GM10266 (cell line): ENCODE data around the gene CHST5.

ENCODE experiments used
- DNase-seq: peaks from one replicate; pipeline ENCODE4 v3.0.0; 2012; ENCODE audit errors: extremely low spot score
- CTCF ChIP-seq: IDR thresholded peaks from 2 replicates; pipeline ENCODE4 v1.5.1; 2012; ENCODE audit warnings: mild to moderate bottlenecking, low read depth; ENCODE audit not compliant: control insufficient read depth, insufficient read depth; ENCODE audit errors: missing control alignments

The CHST5 gene

GRCh38 chr16:75573955-75574354 lies 38.0 kb upstream of the CHST5 start:
- DNase-seq = no peak
- no peak for TF ChIP-seq CTCF

DNA sequence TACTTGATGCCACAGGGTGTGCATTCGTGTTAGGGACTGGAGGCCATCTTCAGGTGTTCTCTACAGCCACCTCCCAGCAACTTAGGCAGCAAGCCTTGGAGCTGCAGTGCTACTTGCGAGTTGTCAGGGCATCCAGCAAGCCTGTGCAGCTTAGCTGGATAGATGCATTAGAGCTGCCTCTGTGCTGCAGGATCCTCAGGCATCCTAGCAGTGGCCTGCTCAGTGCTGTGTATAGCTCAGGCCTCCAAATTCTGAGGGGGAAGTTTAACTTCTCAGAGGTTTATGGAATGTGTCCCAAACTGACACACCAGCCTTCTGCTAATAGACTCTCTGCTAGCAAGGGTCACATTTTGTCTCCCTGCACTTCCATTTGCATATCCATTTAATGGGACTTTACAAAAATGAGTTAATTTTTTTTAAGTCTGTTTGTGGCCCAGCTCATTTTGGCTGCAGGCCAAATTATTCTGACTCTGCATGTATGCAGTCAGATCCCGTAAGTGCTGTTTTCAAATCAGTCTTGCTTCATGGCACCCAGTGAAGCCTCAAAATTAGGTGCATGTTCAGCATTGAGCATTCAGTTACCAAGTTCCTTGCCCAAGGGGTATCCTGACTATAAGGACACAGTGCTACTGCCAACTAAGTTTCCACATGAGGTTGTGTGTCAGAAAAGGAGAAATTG lies 37.1 kb upstream of the CHST5 start:
- TF ChIP-seq CTCF = no peak
- DNase-seq = no peak

DNA sequence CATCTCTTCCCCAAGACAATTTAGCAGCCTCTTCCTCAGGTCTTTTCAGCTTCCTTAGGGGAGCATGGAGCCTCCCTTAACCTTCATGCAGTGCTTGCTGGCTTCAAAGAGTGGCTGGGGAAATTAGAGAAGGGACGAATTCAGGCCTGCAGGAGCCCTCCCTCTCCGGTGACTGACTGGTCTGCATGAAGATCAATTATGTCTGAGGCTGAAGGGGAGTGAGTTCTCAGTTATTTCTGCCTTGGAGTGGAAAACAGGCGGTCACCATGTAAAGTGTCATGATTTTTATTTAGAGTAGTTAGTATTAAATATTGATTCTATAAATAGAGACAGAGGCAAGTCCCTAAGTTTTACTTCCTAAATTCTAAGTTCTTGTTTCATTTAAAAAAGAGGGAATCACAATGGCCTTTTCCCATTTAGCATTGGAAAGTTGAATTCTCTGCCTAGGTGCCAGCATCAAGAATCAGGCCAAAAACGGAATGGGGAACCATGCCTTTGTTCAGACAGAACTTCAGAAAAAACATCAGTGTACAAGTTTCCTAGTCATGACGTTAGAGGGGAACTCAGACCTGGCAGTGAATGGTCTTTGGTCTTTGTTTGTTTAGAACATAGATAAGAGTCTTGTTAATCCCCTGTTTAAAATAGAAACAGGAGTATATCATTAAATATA lies 34.6 kb upstream of the CHST5 start:
- TF ChIP-seq CTCF = no peak
- DNase-seq = peak; percentile 45

- TF ChIP-seq CTCF = no peak
- DNase-seq = no peak
These were observed 32.0 kb upstream of the CHST5 start for GRCh38 chr16:75567911-75568310.

- DNase-seq = peak; percentile 21
- TF ChIP-seq CTCF = no peak
These were observed 30.9 kb upstream of the CHST5 start for GRCh38 chr16:75566758-75567255.

DNA sequence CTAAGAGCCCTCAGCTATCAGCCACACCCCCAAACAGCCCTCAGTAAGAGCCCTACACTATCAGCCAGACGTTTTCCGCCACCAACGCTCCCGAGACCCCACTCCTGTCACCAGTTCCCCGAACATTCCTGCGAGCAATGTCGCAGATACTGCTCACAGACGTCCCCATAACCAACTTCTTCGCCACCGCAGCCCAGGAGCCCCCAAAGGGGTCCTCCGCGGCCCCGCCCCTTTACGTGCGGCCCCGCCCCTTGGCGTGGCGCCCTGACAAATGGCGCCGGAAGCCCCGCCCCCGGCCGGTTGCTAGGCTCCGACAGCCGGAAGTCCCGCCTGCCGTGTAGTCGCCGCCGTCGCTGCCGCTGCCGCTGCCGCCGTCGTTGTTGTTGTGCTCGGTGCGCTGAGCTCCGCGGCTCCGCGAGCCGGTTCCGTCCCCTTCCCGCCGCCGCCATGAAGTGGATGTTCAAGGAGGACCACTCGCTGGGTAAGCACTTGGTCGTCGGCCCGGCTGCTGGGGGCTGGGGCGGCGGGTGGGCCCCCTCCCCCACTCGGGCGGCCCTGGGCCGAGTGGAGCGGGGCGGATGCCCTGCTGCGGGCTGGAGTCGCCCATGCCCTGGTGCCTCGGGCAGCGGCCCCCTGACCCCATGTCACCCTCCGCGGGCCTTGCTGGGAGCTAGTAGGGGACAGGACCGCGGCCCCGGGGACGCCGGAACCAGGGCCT lies 30.3 kb upstream of the CHST5 start, which contains the start of gene GABARAPL2:
GABARAPL2 (plus strand) TSS at position 340 of the 718 bp plus-strand sequence; CDS start at position 448, 108 bp downstream.
- no peak for TF ChIP-seq CTCF
- peak; percentile 92 for DNase-seq
